ENCODE measurements around the gene CR1. TPM values are rescaled to one million over a fixed set of nuclear protein-coding genes. Genes with fewer than 3 reads are reported as not detected.

CR1 gene
- total and polyA plus RNA-seq, 2 of the 8 experiments (the other 6 are each of a cell fraction or from before 2014, with no cell fraction given), result 0.15 to 0.22 TPM

DNA sequence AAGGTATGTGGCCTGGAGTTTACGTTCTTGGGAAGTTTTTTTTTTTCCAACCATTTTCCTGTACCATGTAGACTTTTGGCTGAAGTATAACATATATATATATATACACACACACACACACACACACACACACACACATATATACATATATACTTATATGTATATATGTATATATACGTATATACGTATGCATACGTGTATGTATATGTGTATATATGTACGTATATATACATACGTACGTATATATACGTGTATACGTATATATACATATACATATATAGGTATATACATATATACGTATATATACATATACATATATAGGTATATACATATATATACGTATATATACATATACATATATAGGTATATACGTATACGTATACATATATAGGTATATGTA, 18.9 kb downstream of the CR1 start (continued):
- TF ChIP-seq SIN3A (conservative IDR thresholded peaks at IDR 0.05 in 1 of 2, IDR thresholded peaks at IDR 0.05 in 1 of 2; ENCODE audit: low read depth in 1 of 2, low read length in 2 of 2) (no peak), FOSL1 (IDR thresholded peaks at IDR 0.05; ENCODE audit: insufficient read depth, low read depth, low read length) (no peak), RAD21 (IDR thresholded peaks at IDR 0.05 in 1 of 2, conservative IDR thresholded peaks at IDR 0.05 in 1 of 2; ENCODE audit: low read depth in 2 of 2, low read length in 2 of 2) (no peak)
